GM19328 (cell line): ENCODE measurements around the gene KCNMA1.

Experiments
- ATAC-seq: cut with Tn5 transposase; IDR thresholded peaks from one replicate; pipeline ENCODE4 v1.9.1; 2021; ENCODE audit warnings: mild to moderate bottlenecking, moderate library complexity; ENCODE audit not compliant: unreplicated experiment

KCNMA1 gene

DNA sequence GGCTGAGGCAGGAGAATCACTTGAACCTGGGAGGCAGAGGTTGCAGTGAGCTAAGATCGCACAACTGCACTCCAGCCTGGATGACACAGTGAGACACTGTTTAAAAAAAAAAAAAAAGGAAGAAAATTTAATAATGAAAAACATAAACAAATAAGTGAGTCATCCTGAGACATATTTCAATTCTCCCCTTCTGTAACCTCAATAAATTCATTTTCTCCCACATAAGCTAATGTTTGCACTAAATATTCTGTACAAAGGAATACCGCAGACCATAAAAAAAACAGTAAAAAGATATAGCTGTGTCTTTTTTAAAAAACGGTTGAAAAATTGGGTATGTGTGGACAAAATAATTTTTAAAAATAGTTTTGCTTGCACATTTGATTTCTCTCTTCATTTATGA is 654.0 kb downstream of the KCNMA1 start:
- no peak for ATAC-seq

GRCh38 chr10:76982671-76983070 is 654.9 kb downstream of the KCNMA1 start:
- no peak for ATAC-seq

DNA sequence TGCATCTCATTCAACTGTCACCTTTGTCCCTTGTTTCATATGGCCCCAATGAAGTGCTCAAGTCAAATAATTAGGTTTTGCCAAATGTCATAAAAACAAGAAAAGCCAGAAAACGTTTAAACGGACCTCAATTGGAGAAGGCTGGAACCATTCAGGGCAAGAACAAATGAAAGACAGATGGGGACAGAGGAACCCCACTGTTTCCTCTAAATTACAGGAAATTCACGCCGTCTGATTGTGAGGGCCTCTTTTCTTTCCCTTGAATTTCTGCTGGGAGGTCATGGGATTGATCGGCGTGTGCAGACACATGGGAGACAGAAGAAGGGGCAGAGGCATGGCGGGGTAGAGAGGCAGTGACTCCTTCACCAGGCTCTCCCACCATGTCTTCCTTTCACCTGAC is 656.4 kb downstream of the KCNMA1 start:
- ATAC-seq, result no peak

DNA sequence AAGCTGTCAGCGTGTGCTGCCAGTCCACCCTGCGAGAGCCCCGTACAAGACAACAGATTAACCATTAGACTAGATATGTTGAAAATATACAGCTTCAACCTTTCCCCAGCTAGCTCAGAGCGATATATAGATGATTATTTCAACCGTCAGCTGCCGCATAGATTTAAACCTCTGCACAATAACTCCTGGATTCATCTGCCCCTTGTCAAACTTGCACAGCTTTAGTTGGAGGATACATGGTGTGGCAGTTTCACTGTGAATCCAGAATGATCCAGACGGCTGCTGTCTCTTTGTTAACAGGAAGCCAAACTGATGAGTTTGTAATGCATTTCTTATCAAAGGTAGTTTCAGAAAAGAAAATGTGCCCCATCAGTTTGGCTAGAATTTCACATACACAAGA is 659.7 kb downstream of the KCNMA1 start:
- no peak for ATAC-seq

DNA sequence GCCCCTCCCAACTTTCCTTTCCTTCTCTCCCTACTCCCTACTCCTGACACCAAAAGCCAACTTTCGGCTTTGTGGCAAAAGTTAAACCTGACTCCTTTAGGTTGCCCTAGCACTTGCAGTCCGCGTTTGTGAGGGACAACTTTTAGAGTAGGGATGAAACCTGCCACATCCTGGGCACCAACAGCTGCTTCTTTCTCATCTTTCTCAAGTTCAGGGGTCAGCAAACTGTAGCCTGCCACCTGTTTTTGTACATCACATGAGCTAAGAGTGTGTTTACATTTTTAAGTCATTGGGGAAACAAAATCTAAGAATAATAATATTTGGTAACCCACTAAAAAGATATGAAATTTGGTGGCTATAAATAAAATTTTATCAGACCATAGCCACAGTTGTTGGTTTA is 660.6 kb downstream of the KCNMA1 start:
- no peak for ATAC-seq

GRCh38 chr10:76976142-76976541 is 661.5 kb downstream of the KCNMA1 start:
- no peak for ATAC-seq

GRCh38 chr10:76975126-76975525 is 662.5 kb downstream of the KCNMA1 start:
- no peak for ATAC-seq

DNA sequence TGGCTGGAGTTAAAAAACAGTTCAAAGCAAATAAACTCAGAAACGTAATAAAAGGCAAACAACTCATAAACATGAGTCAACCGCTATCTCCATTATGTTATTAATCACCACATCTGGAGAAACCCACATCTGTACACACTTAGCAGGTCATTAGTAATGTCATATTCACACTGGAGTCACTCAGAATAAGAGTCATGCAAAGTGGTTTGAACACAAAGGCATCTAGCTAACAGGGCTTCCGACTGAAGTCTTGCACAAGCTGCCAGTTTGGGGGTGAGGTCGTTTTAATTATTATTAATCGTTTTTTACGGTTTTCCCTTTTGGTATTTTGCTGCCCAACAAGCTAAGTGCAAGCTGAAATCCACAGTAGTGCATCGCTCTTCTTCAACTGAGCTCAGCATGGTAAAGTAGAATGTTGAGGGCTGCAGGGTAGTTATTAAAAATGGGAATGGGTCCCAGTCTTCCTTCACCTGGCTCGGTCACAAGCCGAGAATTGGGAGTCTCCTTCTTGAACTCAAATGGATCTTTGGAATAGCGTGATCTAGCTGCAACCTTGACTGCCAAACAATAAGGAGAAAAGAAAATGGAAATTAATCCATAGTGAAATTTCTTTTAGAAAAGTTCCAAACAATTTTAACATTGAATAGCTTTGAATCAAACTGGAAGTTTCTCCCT is 663.5 kb downstream of the KCNMA1 start:
- ATAC-seq, result no peak

- ATAC-seq, result no peak
Observed at GRCh38 chr10:76973091-76974016, 664.3 kb downstream of the KCNMA1 start.

DNA sequence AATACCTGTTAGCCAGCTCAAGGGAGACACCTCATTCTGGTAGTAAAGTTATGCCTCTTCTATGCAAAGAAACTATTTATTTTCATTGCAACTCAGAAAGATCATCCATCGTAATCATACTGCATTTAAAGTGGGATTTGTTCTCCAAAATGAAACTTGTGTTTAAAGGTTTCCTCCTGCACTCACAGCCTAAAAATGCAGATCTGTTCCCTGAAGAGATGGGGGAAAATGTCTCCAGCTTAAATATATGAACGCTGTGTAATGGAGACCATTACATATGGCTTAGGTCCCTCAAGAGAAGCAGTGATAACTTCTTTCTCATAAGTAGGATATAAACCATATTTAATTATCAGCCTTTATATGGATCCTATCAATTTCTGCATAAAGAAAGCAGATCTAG is 665.1 kb downstream of the KCNMA1 start:
- no peak for ATAC-seq

DNA sequence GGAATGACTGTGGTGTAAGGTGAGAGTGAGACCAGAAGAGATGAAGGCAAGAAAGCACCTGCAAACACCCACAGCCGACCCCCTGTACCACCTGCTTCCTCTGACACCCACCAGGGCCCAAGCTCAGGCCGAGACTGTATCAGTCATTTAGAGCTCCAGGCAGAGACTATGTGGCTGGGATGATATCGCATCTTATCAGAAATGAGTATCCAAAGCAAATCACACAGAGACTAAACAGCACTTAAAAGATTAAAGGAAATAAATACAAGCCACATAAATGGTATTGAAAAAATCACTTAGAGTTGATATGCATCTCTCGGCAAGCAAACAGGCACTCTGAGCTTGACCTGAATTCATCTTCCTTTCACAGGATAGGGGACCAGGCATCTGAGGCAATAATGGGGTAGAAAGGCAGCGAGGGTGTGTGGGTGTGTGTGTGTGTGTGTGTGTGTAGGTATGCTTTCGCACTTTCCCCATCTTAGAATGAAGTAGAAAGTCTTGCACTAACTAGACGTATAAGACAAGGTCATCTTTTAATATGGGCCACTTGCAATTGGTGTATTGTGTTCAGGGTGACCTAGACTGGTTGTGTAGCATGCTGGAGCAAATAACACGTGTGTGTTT is 665.9 kb downstream of the KCNMA1 start:
- no peak for ATAC-seq

- no peak for ATAC-seq
Observed at GRCh38 chr10:76970711-76971519, 666.7 kb downstream of the KCNMA1 start.

DNA sequence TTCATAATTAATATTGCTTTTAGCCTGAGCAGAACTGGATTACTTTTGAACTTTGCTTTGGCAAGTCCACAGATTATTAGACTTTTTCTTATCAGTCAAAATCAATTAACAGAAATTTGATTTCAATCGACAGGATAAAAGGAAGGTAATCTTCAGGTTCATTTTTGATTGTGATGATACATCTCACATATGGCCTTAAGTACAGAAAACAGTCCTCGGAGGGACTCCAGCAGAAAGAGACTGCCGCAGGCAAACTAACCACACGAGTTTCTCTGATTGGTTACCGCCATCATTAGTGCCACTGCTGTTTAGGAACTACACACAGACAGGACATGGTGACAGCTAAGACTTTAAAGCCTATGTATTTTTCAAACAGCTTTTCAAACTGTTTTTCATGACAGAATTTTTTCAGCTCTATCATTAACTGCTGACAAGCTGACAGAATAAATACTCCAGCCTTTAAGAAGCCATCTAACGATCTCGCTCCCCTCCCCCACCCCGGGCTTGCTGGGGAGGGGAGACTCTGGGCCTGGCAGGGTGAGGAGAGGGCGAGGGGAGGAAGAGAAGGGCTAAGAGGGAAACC is 668.2 kb downstream of the KCNMA1 start:
- no peak for ATAC-seq

- no peak for ATAC-seq
Observed at GRCh38 chr10:76968483-76968882, 669.1 kb downstream of the KCNMA1 start.

DNA sequence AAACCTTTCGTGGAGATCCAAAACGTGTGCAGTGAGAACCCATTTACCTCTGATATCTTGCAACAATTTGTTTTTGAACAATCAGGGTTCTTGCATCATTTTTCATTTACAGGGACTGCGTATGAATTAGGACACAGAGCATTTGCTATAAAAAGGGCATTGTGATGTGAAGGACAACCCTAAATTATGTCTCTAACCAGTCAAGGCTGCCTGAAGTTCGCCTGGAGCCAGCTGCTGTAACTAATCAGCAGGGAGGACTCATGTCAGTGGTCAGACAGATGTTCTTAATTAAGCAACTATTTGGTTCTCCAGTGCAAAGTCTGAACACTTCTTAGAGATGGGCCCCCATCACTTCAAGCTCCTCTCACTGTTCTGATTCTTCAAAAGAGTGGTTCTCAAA is 674.8 kb downstream of the KCNMA1 start:
- no peak for ATAC-seq

DNA sequence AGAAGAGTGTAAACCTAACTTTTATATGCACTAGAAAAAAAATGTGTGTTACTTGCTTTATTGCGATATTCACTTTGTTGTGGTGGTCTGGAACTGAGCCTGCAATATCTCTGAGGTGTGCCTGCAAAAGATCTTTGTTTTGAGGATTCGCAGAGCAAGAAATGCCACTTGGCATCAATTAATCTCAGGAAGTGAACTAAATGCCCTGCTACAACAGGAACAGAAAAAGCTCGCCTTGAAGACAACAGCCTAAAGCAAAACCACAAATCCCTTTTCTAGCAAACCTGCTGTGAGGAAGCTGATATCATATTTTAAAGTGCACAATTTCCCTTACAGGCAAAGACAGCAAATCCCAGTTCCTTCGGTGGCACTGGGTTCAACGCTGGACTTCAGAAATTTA is 675.8 kb downstream of the KCNMA1 start:
- no peak for ATAC-seq

GRCh38 chr10:76959111-76959510 is 678.5 kb downstream of the KCNMA1 start:
- no peak for ATAC-seq

DNA sequence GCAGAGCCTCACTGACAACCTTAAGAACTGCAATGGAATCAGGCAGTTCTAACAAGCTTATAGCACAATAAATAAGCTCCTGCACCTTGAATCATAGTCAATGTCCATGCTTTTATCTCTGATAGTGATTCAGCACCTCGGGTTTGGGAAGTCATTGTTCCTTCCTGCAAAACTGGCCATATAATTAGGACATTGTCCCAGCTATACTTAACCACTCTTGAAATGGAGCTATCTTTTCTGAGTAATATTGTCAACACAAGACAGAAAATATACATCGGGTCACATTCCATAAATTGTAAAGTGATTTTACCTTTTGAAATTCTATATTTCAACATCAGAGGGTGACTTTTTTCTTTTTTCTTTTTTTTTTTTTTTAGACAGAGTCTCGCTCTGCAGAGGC is 682.8 kb downstream of the KCNMA1 start:
- ATAC-seq, result no peak

GRCh38 chr10:76950354-76950753 is 687.3 kb downstream of the KCNMA1 start:
- no peak for ATAC-seq

DNA sequence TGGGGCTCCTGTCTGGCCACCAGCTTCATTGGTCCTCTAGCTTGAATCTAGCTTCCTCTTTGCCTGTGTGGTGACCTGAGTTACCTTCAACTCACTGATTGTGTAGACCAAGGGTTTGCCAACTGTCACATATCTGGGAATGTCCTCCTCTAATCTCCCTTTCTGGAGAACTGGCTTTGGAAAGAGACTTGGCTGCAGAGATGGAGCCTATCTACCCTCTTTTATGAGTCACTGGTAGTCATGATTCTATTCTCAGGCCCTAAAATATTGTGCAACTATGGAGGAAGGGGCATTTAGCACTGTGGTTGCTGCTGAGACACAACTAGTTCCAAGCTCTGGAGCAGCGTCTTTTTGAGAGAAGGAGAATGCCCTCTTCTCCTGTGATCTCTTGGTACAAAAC is 691.3 kb downstream of the KCNMA1 start:
- ATAC-seq, result no peak

GRCh38 chr10:76945166-76945565 is 692.4 kb downstream of the KCNMA1 start:
- no peak for ATAC-seq
